Fibroblast of villous mesenchyme (primary cell): ENCODE results near the gene OR2D2. TPM values are rescaled to one million over a fixed set of nuclear protein-coding genes. Genes with fewer than 3 reads are reported as not detected.
"Not testable (repeated sequence)": the region's sequence is repeated elsewhere in the genome, so short reads cannot be mapped to it uniquely, and the experiment has no call there.

Experiments
- DNase-seq: peaks from one replicate; pipeline ENCODE4 v3.0.0-alpha.2; 2010; ENCODE audit warnings: low read depth
- H3K4me3 ChIP-seq: 2 replicates; pipeline ENCODE4 v1.5.1; 2011; ENCODE audit warnings: low read depth, mild to moderate bottlenecking, low read length
- CTCF ChIP-seq: IDR thresholded peaks from 2 replicates; pipeline ENCODE4 v1.5.1; 2012; ENCODE audit warnings: low read depth, mild to moderate bottlenecking, low read length; ENCODE audit not compliant: insufficient read depth
- total RNA-seq: library from RNA; depleted of rRNA; stranded (reverse); fragments of >200 nt; gene quantifications from 2 replicates; pipeline ENCODE4 v1.2.3, GENCODE V29; 2012

Gene OR2D2
- total RNA-seq, 1 donor, result 0.86 TPM

DNA sequence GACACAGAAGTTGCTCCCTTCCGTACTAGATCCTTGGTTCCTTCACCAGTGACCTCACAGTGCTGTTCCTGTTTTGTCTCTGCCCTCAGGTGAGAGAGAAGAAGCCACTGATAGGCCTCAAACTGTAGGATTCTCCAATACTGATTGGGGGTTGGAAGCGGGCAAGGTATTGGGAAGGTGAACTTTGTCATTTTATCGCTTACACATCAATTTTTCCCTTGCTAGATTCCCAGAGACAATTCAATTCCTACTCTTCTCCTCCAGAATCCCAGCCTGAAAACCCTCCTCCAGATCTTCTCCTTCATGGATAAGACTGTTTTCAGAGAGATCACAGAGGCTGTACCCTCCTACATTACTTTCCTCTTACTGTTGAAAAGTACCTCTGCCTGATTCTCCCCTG lies 19.1 kb upstream of the OR2D2 start:
- DNase-seq, result no peak
- H3K4me3 ChIP-seq, result no peak overlapping the region
- TF ChIP-seq CTCF, result no peak

DNA sequence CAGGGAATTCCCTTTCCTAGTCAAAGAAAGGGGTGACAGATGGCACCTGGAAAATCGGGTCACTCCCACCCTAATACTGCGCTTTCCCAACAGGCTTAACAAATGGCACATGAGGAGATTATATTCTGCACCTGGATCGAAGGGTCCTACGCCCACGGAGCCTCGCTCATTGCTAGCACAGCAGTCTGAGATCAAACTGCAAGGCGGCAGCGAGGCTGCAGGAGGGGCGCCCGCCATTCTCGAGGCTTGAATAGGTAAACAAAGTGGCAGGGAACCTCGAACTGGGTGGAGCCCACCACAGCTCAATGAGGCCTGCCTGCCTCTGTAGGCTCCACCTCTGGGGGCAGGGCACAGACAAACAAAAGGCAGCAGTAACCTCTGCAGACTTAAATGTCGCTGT lies 12.5 kb upstream of the OR2D2 start:
- not testable (repeated sequence) for H3K4me3 ChIP-seq, DNase-seq

- no peak for DNase-seq
- TF ChIP-seq CTCF, result no peak
- H3K4me3 ChIP-seq, result no peak overlapping the region
Observed at GRCh38 chr11:6900327-6900999, 8.2 kb upstream of the OR2D2 start.

- no peak overlapping the region for H3K4me3 ChIP-seq
- TF ChIP-seq CTCF, result no peak
- DNase-seq, result no peak
Observed at GRCh38 chr11:6898911-6899310, 6.6 kb upstream of the OR2D2 start.

- no peak overlapping the region for H3K4me3 ChIP-seq
- no peak for TF ChIP-seq CTCF
- DNase-seq, result no peak
Observed at GRCh38 chr11:6895010-6895409, 2.7 kb upstream of the OR2D2 start.

DNA sequence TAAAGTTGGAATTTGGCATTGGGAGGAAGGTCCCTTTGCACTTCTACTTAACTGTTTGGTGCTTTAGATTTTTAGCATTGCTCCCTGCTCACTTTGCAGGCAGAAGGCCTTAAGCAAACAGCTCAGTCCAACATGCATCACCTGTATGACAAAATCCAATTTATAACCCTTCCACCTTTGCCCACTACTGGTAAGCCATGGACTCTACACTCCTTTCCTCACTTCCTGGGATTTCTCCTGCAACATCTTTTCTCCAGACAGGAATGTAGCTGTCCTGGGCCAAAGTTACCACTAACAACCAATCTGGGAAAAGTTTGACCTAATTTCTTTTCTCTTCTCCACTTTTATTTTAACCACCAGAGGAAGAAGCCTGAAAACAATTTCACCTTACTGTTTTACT lies 1.8 kb upstream of the OR2D2 start:
- no peak overlapping the region for H3K4me3 ChIP-seq
- TF ChIP-seq CTCF, result no peak
- no peak for DNase-seq

DNA sequence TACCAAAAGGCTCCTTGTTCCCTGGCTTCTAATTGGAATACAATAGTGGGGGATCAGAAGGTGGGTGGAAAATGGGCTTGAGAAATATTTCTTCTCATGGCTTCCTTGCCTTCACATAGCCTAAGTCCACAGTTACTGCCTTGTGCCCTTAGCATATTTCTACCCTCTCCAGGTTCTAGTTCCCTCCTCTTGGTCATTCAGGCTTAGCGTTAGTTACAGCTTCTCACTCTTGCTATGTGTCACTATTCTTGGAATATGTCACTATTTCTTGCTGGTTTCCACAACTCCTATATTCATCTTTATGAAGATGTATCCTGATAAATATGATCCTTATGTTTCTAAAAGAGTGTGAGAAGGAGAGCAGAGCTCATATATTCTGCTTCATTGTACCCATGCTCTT lies 2.5 kb downstream of the OR2D2 start:
- TF ChIP-seq CTCF, result no peak
- no peak overlapping the region for H3K4me3 ChIP-seq
- no peak for DNase-seq
